PFSK-1 (cell line): ENCODE results near the gene KIF26B.

ENCODE experiments used
- FOXP2 ChIP-seq: optimal IDR thresholded peaks from 2 replicates; pipeline ENCODE3; 2011; ENCODE audit warnings: borderline replicate concordance, control low read depth, inconsistent platforms; ENCODE audit not compliant: insufficient read depth; ENCODE audit errors: extremely low read length, extremely low read depth
- POLR2AphosphoS5 ChIP-seq: IDR thresholded peaks from 2 replicates; pipeline ENCODE4 v1.6.1; 2012; ENCODE audit warnings: low read depth, mild to moderate bottlenecking, control low read depth, low read length, moderate library complexity
- REST ChIP-seq, 2 experiments: IDR thresholded peaks; 2 replicates each; pipeline versions ENCODE4 v1.6.1 to v1.8.0; 2011 to 2012; ENCODE audit warnings: low read depth in 2 of 2, low read length in 2 of 2, control low read depth in 1 of 2, inconsistent platforms in 1 of 2, mild to moderate bottlenecking in 1 of 2, moderate library complexity in 1 of 2; ENCODE audit not compliant: insufficient read depth in 1 of 2
- SIN3A ChIP-seq: IDR thresholded peaks from 2 replicates; pipeline ENCODE4 v1.6.1; 2012; ENCODE audit warnings: mild to moderate bottlenecking, low read length, moderate library complexity, borderline replicate concordance; ENCODE audit not compliant: insufficient read depth
- TAF1 ChIP-seq: IDR thresholded peaks from 2 replicates; pipeline ENCODE4 v1.6.1; 2012; ENCODE audit warnings: low read length, control low read depth, borderline replicate concordance; ENCODE audit not compliant: insufficient read depth

GRCh38 chr1:245288796-245289195, 134.0 kb downstream of the KIF26B start:
- TF ChIP-seq POLR2AphosphoS5, result no peak
- TF ChIP-seq REST (IDR thresholded peaks at IDR 0.05; ENCODE audit: insufficient read depth in 1 of 2, low read depth in 2 of 2, low read length in 2 of 2), result no peak
- TF ChIP-seq SIN3A, result no peak
- no peak for TF ChIP-seq TAF1
- no peak for TF ChIP-seq FOXP2
